ENCODE results near the gene OPN4.
A peak's percentile ranks its signal among the peaks of the same experiment; 100 is the strongest.

Gene OPN4

GRCh38 chr10:86699991-86700840 lies 45.9 kb downstream of the OPN4 start:
- DNase-seq (ENCODE audit: low read depth), result no peak

GRCh38 chr10:86700851-86701617 lies 46.7 kb downstream of the OPN4 start:
- no peak for DNase-seq (ENCODE audit: low read depth)

- no peak for DNase-seq (ENCODE audit: low read depth)
Measured at GRCh38 chr10:86703176-86703575, 48.8 kb downstream of the OPN4 start.

GRCh38 chr10:86705139-86705538 lies 50.8 kb downstream of the OPN4 start:
- DNase-seq (ENCODE audit: low read depth), result no peak

- no peak for DNase-seq (ENCODE audit: low read depth)
Measured at GRCh38 chr10:86705905-86706304, 51.6 kb downstream of the OPN4 start.

- DNase-seq (ENCODE audit: low read depth), result no peak
Measured at GRCh38 chr10:86706401-86706841, 52.1 kb downstream of the OPN4 start.

- no peak for DNase-seq (ENCODE audit: low read depth)
Measured at GRCh38 chr10:86706977-86707376, 52.6 kb downstream of the OPN4 start.

- DNase-seq (ENCODE audit: low read depth), result no peak
Measured at GRCh38 chr10:86707505-86707904, 53.2 kb downstream of the OPN4 start.

- no peak for DNase-seq (ENCODE audit: low read depth)
Measured at GRCh38 chr10:86708068-86708782, 53.9 kb downstream of the OPN4 start.

- DNase-seq (ENCODE audit: low read depth), result no peak
Measured at GRCh38 chr10:86708783-86709380, 54.5 kb downstream of the OPN4 start.

- DNase-seq (ENCODE audit: low read depth), result no peak
Measured at GRCh38 chr10:86709396-86710185, 55.2 kb downstream of the OPN4 start.

- DNase-seq (ENCODE audit: low read depth), result peak; percentile 84
Measured at GRCh38 chr10:86710987-86711512, 56.7 kb downstream of the OPN4 start.

- DNase-seq (ENCODE audit: low read depth), result peak; percentile 59
Measured at GRCh38 chr10:86711513-86712316, 57.4 kb downstream of the OPN4 start.

GRCh38 chr10:86712317-86712707 lies 58.0 kb downstream of the OPN4 start:
- peak; percentile 12 for DNase-seq (ENCODE audit: low read depth)

- DNase-seq (ENCODE audit: low read depth), result no peak
Measured at GRCh38 chr10:86715156-86715795, 60.9 kb downstream of the OPN4 start.

GRCh38 chr10:86715836-86716235 lies 61.5 kb downstream of the OPN4 start:
- no peak for DNase-seq (ENCODE audit: low read depth)

Data from activated T-cell treated with anti-CD3 and anti-CD28 coated beads for 48 hours (primary cell).